ENCODE data around the gene HDGFL3.

Gene HDGFL3

GRCh38 chr15:83185561-83185960, 22.1 kb downstream of the HDGFL3 start:
- TF ChIP-seq TCF12 (IDR thresholded peaks at IDR 0.05; ENCODE audit: low read depth) (no peak), FOXM1 (IDR thresholded peaks at IDR 0.05; ENCODE audit: borderline replicate concordance, low read depth) (no peak)

- TF ChIP-seq NFIC (IDR thresholded peaks at IDR 0.05) (no peak), CEBPB (IDR thresholded peaks at IDR 0.05) (no peak), YY1 (IDR thresholded peaks at IDR 0.05; ENCODE audit: low read depth) (no peak), EGR1 (IDR thresholded peaks at IDR 0.05) (no peak), TAF1 (IDR thresholded peaks at IDR 0.05; ENCODE audit: low read depth) (no peak), TCF12 (IDR thresholded peaks at IDR 0.05; ENCODE audit: low read depth) (no peak), MAX (IDR thresholded peaks at IDR 0.05) (no peak), USF1 (IDR thresholded peaks at IDR 0.05) (no peak)
These were observed 28.7 kb downstream of the HDGFL3 start for GRCh38 chr15:83178869-83179325.

GRCh38 chr15:83178390-83178789, 29.2 kb downstream of the HDGFL3 start:
- TF ChIP-seq TEAD4 (IDR thresholded peaks at IDR 0.05), result no peak
- TF ChIP-seq EGR1 (IDR thresholded peaks at IDR 0.05), result no peak
- TF ChIP-seq TCF12 (IDR thresholded peaks at IDR 0.05; ENCODE audit: low read depth), result no peak
- no peak for TF ChIP-seq FOXM1 (IDR thresholded peaks at IDR 0.05; ENCODE audit: borderline replicate concordance, low read depth)
- TF ChIP-seq RAD21 (IDR thresholded peaks at IDR 0.05; ENCODE audit: low read depth), result no peak
- no peak for TF ChIP-seq USF1 (IDR thresholded peaks at IDR 0.05)
- TF ChIP-seq EP300 (IDR thresholded peaks at IDR 0.05; ENCODE audit: borderline replicate concordance), result no peak
- TF ChIP-seq REST (IDR thresholded peaks at IDR 0.05; ENCODE audit: low read depth), result no peak
- TF ChIP-seq TAF1 (IDR thresholded peaks at IDR 0.05; ENCODE audit: low read depth), result no peak

GRCh38 chr15:83174891-83175290, 32.7 kb downstream of the HDGFL3 start:
- TF ChIP-seq REST (IDR thresholded peaks at IDR 0.05; ENCODE audit: low read depth), result no peak
- TF ChIP-seq YY1 (IDR thresholded peaks at IDR 0.05; ENCODE audit: low read depth), result no peak
- no peak for TF ChIP-seq ZBTB7A (IDR thresholded peaks at IDR 0.05; ENCODE audit: low read depth)

GRCh38 chr15:83170474-83171165, 37.0 kb downstream of the HDGFL3 start:
- TF ChIP-seq TEAD4 (IDR thresholded peaks at IDR 0.05), result no peak
- TF ChIP-seq YY1 (IDR thresholded peaks at IDR 0.05; ENCODE audit: low read depth), result no peak
- TF ChIP-seq TCF12 (IDR thresholded peaks at IDR 0.05; ENCODE audit: low read depth), result no peak
- TF ChIP-seq EP300 (IDR thresholded peaks at IDR 0.05; ENCODE audit: borderline replicate concordance), result no peak
- TF ChIP-seq MAX (IDR thresholded peaks at IDR 0.05), result no peak
- TF ChIP-seq USF1 (IDR thresholded peaks at IDR 0.05), result no peak
- TF ChIP-seq FOXM1 (IDR thresholded peaks at IDR 0.05; ENCODE audit: borderline replicate concordance, low read depth), result no peak
- TF ChIP-seq RAD21 (IDR thresholded peaks at IDR 0.05; ENCODE audit: low read depth), result no peak
- no peak for TF ChIP-seq CEBPB (IDR thresholded peaks at IDR 0.05)
- no peak for TF ChIP-seq EGR1 (IDR thresholded peaks at IDR 0.05)
- no peak for TF ChIP-seq TAF1 (IDR thresholded peaks at IDR 0.05; ENCODE audit: low read depth)
- no peak for TF ChIP-seq REST (IDR thresholded peaks at IDR 0.05; ENCODE audit: low read depth)
- TF ChIP-seq ZBTB7A (IDR thresholded peaks at IDR 0.05; ENCODE audit: low read depth), result no peak
- TF ChIP-seq CREB1 (IDR thresholded peaks at IDR 0.05; ENCODE audit: low read depth), result no peak
- TF ChIP-seq NFIC (IDR thresholded peaks at IDR 0.05), result no peak
